Endodermal cell (in vitro differentiated cells): ENCODE data around the gene GPC6. TPM values are rescaled to one million over a fixed set of nuclear protein-coding genes. Genes with fewer than 3 reads are reported as not detected.
A peak's percentile ranks its signal among the peaks of the same experiment; 100 is the strongest.

Experiments
- DNase-seq: peaks from one replicate; pipeline ENCODE4 v3.0.0-alpha.2; 2017
- H3K27ac ChIP-seq: 2 replicates; pipeline ENCODE4 v1.5.1; 2013; ENCODE audit warnings: mild to moderate bottlenecking, low read depth, low read length, moderate library complexity
- H3K27me3 ChIP-seq: 2 replicates; pipeline ENCODE4 v1.6.1; 2013; ENCODE audit warnings: mild to moderate bottlenecking, low read length, moderate library complexity; ENCODE audit not compliant: insufficient read depth, control insufficient read depth, poor library complexity, severe bottlenecking
- H3K36me3 ChIP-seq: 2 replicates; pipeline ENCODE4 v1.7.0; 2013; ENCODE audit warnings: mild to moderate bottlenecking, low read length, moderate library complexity; ENCODE audit not compliant: control insufficient read depth, insufficient read depth
- H3K4me1 ChIP-seq: one replicate; pipeline ENCODE4 v1.7.0; 2013; ENCODE audit warnings: low read length; ENCODE audit not compliant: control insufficient read depth, insufficient read depth
- H3K4me3 ChIP-seq: 2 replicates; pipeline ENCODE4 v1.5.1; 2013; ENCODE audit warnings: mild to moderate bottlenecking, low read length, moderate library complexity
- H3K9ac ChIP-seq: 2 replicates; pipeline ENCODE4 v1.6.1; 2013; ENCODE audit warnings: mild to moderate bottlenecking, low read length, moderate library complexity; ENCODE audit not compliant: poor library complexity, severe bottlenecking; ENCODE audit errors: extremely low read depth
- H3K9me3 ChIP-seq: 2 replicates; pipeline ENCODE4 v1.6.1; 2013; ENCODE audit warnings: mild to moderate bottlenecking, low read length, moderate library complexity; ENCODE audit not compliant: control insufficient read depth
- H3K27ac Mint-ChIP-seq: 2 replicates; pipeline ENCODE4 v1.8.0; 2020; ENCODE audit warnings: mixed read lengths
- H3K27me3 Mint-ChIP-seq: 2 replicates; pipeline ENCODE4 v1.8.0; 2021; ENCODE audit warnings: mild to moderate bottlenecking, mixed read lengths; ENCODE audit not compliant: insufficient read depth
- H3K36me3 Mint-ChIP-seq: 2 replicates; pipeline ENCODE4 v1.8.0; 2020; ENCODE audit warnings: low read depth, mixed read lengths
- H3K4me1 Mint-ChIP-seq: 2 replicates; pipeline ENCODE4 v1.8.0; 2020; ENCODE audit warnings: mixed read lengths
- H3K4me3 Mint-ChIP-seq: 2 replicates; pipeline ENCODE4 v1.8.0; 2020; ENCODE audit warnings: mild to moderate bottlenecking, moderate library complexity, mixed read lengths
- H3K9me3 Mint-ChIP-seq: 2 replicates; pipeline ENCODE4 v1.8.0; 2020; ENCODE audit warnings: mild to moderate bottlenecking, mixed read lengths
- CTCF ChIP-seq: fragments of 200-600 bp; sonication (generic); conservative IDR thresholded peaks from 2 replicates; pipeline ENCODE4 v1.5.0; 2021; ENCODE audit warnings: antibody characterized with exemption, mild to moderate bottlenecking
- WGBS, 2 experiments: methylation state at CpG; one replicate each; pipeline versions ENCODE4 v1.1.5 to v1.1.7; 2013; ENCODE audit warnings: missing lambda C conversion rate in 2 of 2, mixed read lengths in 1 of 2; ENCODE audit not compliant: insufficient coverage in 1 of 2, insufficient read length in 1 of 2; 5-methylcytosine and 5-hydroxymethylcytosine counted together
- total RNA-seq, 2 donors: library from RNA; stranded (reverse); fragmentation: NEBNext Ultra II Directional in 1 of 2; extraction: Animal tissue kit (Norgen Biotek cat#: 25700) in 1 of 2; gene quantifications; 2 replicates in 1 of 2; 3 replicates in 1 of 2; pipeline ENCODE4 v1.2.1, GENCODE V29; 2021

GPC6 gene
- total RNA-seq, 2 donors from 2014 or later, result 69.6 to 80.4 TPM

- Mint-ChIP-seq H3K9me3 (no peaks in the 10 kb centered on the region), H3K36me3 (peaks cover 9% of the 10 kb centered on the region), H3K27ac (peak overlapping the region; percentile 19), H3K4me1 (peaks cover 30% of the 10 kb centered on the region), H3K27me3 (no peaks in the 10 kb centered on the region), H3K4me3 (no peak overlapping the region)
- WGBS, 2 experiments, result 96% methylated on average over 2 of the region's 2 CpGs; no CpG with 5 or more reads in 1 of the 2 experiments
- H3K36me3 ChIP-seq, result peaks cover 46% of the 10 kb centered on the region
- DNase-seq, result no peak
- no peaks in the 10 kb centered on the region for H3K9me3 ChIP-seq
- H3K4me1 ChIP-seq, result no peaks in the 10 kb centered on the region
- no peak overlapping the region for H3K9ac ChIP-seq
- H3K27me3 ChIP-seq, result no peaks in the 10 kb centered on the region
- no peak overlapping the region for H3K27ac ChIP-seq
- TF ChIP-seq CTCF, result no peak
- no peak overlapping the region for H3K4me3 ChIP-seq
These were observed 30.4 kb downstream of the GPC6 start for GRCh38 chr13:93256998-93257397.

GRCh38 chr13:93259527-93260080 lies 33.0 kb downstream of the GPC6 start:
- Histone ChIP-seq H3K27ac (no peak overlapping the region), H3K4me3 (no peak overlapping the region), H3K9ac (no peak overlapping the region), H3K27me3 (no peaks in the 10 kb centered on the region), H3K4me1 (no peaks in the 10 kb centered on the region), H3K9me3 (no peaks in the 10 kb centered on the region), H3K36me3 (peaks cover 38% of the 10 kb centered on the region)
- Mint-ChIP-seq H3K27me3 (no peaks in the 10 kb centered on the region), H3K27ac (no peak overlapping the region), H3K4me3 (no peak overlapping the region), H3K36me3 (peaks cover 9% of the 10 kb centered on the region), H3K9me3 (no peaks in the 10 kb centered on the region), H3K4me1 (peaks cover 16% of the 10 kb centered on the region)
- TF ChIP-seq CTCF, result no peak
- DNase-seq, result no peak

DNA sequence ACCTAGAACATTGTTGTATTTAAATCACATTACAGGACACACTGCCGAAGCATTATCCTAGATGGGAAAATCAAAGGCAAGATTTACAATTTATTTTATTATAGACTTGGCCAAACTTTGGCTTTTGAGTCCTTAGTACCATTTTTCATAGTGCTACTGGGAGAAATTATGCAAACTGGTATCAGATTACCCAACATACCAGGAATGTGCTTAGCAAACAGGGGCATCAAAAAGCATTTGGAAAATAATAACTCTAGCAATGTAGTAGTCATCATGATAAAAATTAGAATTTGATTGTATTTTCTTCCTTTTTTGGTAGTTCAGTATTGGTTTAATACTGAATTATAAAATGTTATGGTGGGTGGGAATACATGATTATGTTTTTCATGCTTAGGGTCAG lies 34.0 kb downstream of the GPC6 start:
- Histone ChIP-seq H3K9me3 (no peaks in the 10 kb centered on the region), H3K9ac (no peak overlapping the region), H3K27ac (no peak overlapping the region), H3K27me3 (no peaks in the 10 kb centered on the region), H3K4me3 (no peak overlapping the region), H3K36me3 (peaks cover 41% of the 10 kb centered on the region), H3K4me1 (no peaks in the 10 kb centered on the region)
- H3K9me3 Mint-ChIP-seq, result no peaks in the 10 kb centered on the region
- peaks cover 9% of the 10 kb centered on the region for H3K36me3 Mint-ChIP-seq
- TF ChIP-seq CTCF, result no peak
- H3K4me3 Mint-ChIP-seq, result no peak overlapping the region
- 100% methylated on average over 1 of the region's 1 CpG; no CpG with 5 or more reads in 1 of the 2 experiments for WGBS, 2 experiments
- no peaks in the 10 kb centered on the region for H3K27me3 Mint-ChIP-seq
- H3K27ac Mint-ChIP-seq, result no peak overlapping the region
- no peak for DNase-seq
- H3K4me1 Mint-ChIP-seq, result peaks cover 16% of the 10 kb centered on the region
